ENCODE measurements around the gene ANKRD6.
"Not testable (repeated sequence)": the region's sequence is repeated elsewhere in the genome, so short reads cannot be mapped to it uniquely, and the experiment has no call there.

The ANKRD6 gene

DNA sequence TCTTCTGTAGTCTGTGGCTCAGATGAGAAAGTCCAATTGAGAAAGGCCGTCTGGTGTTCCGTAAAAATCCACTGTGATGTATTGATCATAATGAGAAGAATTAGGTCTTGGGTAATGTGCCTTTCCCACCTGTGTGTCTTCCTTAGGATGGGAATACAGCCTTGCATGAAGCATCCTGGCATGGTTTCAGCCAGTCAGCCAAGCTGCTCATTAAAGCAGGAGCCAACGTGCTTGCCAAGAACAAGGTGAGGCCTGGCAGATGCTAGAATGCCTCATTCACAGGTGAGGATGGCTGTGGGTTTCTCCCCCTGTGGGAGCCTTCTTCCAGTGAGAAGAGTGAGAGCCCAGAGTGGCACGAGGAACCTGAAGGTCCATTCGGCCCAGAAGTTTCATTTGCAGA lies 172.9 kb downstream of the ANKRD6 start:
- DNase-seq, result peak; percentile 61 to 83

GRCh38 chr6:89610149-89610642 lies 177.2 kb downstream of the ANKRD6 start:
- DNase-seq, result no peak

- no peak for DNase-seq
These were observed 178.7 kb downstream of the ANKRD6 start for GRCh38 chr6:89611666-89612065.

- no peak for DNase-seq
These were observed 179.2 kb downstream of the ANKRD6 start for GRCh38 chr6:89612121-89612520.

- no peak for DNase-seq
These were observed 180.8 kb downstream of the ANKRD6 start for GRCh38 chr6:89613790-89614189.

DNA sequence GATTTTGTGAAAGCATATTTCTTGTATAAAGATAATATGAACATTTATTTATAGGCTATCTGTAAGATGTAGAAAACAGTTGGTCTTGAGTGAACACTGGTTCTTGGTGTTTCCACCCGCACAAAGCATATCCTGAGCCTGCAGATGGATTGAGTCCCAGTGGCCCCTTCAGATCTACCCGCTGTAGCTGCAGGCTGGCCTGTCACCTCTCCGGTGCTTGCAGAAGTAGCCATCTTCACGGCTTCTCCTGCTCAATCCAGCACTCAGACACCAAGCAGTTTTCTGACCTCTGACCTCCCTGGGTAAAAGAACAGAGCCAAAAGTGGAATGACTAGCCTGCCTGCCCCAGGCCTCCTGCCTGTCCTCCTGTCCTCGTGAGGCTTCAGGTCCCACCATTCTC lies 182.9 kb downstream of the ANKRD6 start:
- DNase-seq, result no peak

GRCh38 chr6:89616531-89616930 lies 183.6 kb downstream of the ANKRD6 start:
- DNase-seq, result no peak

DNA sequence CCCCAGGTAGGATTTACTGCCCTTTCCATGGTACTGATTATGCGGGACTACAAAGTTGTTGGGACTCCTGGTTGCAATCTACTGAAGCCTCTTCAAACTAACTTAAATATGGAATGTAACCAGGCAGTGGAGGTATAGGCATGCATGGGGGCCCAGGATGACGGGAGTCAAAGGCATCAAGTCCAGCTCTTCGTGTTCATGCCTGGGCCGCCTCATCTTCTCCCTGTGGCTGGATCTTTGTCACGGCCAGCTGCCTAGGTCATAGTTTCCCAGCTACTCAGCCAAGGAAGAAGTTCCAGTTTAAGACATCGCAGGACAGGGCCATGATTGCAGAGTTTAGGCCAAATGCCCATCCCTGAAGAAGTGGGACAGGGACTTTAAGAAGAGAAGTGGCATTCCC lies 185.1 kb downstream of the ANKRD6 start:
- no peak for DNase-seq

GRCh38 chr6:89619567-89619966 lies 186.6 kb downstream of the ANKRD6 start:
- no peak for DNase-seq

GRCh38 chr6:89623749-89624148 lies 190.8 kb downstream of the ANKRD6 start:
- DNase-seq, result no peak

- peak in 1 of 2 experiments; percentile 7 for DNase-seq
These were observed 197.5 kb downstream of the ANKRD6 start for GRCh38 chr6:89630488-89630887.

- not testable (repeated sequence) for DNase-seq
These were observed 203.5 kb downstream of the ANKRD6 start for GRCh38 chr6:89636412-89636811.

DNA sequence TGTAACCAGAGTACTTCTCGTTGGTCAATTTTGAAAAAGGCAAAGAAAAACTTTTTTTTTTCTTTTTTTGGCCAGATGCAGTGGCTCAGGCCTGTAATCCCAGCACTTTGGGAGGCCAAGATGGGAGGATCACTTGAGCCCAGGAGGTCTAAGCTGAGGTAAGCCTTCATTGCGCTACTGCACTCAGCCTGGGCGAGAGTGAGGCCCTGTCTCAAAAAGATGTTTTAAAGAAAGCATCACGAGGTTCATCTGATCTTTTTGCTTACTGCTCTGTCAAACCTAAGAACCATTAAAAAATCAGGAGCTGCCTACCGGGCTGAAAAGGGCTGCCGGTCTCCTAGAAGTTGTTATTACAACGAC lies 205.0 kb downstream of the ANKRD6 start:
- DNase-seq, result no peak

DNA sequence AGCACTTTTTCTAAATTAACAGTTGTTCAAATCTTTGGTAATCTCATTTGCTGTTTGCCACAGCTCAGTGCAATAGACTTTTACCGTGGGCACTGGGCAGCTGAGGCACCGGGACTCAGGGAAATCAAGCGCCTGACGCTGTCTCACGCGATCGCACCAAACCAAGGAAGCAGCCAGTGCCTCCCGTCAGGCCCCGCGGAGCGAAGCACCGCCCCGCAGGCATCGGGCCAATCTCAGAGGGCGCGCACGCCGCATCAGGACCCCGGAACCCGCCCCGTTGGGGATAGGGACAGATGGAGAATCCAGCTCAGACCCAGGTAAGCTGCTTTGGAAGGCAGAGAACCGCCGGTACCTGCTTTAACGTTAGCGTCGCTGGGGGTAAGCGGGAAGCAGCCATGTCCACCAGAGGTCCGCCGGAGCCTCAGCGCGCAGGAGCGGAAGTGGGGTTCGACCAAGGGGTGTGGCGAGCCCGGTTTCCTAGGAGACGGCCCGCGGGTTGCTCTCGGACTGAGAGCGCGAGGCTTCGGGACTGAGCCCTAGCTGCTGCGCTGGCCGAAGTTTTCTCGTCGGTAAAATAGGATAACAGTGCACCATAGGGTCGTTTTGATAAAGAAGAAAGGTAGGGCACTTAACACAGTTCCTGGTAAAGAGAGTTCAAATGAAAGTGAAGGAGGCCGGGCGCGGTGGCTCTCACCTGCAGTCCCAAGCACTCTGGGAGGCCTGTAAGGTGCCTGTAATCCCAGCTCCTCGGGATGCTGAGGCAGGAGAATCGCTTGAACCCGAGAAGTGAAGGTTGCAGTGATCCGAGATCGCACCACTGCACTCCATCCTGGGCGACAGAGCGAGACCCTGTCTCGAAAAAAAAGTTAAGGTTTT lies 205.6 kb downstream of the ANKRD6 start, which contains the start of gene LYRM2:
LYRM2 (minus strand) TSS at position 428 of the 876 bp plus-strand sequence; CDS start at position 397, 31 bp downstream.
- peak; percentile 41 to 70 for DNase-seq

GRCh38 chr6:89640804-89641203 lies 207.9 kb downstream of the ANKRD6 start:
- DNase-seq, result no peak

GRCh38 chr6:89641581-89641980 lies 208.6 kb downstream of the ANKRD6 start:
- not testable (repeated sequence) for DNase-seq

GRCh38 chr6:89642956-89643355 lies 210.0 kb downstream of the ANKRD6 start:
- DNase-seq, result no peak

- DNase-seq, result no peak
These were observed 210.5 kb downstream of the ANKRD6 start for GRCh38 chr6:89643406-89643805.

DNA sequence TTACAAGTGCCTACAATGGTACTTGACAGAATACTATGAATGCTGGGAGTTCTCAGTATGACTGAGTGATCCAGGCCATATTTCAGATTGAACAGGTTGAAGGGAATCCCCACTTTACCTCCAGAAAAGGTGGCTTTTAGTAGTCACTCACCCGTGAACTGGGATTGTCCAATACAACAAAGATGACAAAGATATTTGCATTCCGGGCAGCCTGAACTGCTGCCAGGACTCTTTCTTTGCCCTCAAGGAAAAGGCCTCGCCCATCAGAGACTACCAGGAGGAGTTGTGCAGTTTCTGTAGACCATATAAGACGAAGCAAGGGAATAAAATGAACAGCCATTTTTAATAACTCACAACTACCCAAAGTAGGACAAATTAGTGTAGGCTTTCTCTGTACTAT lies 211.9 kb downstream of the ANKRD6 start:
- no peak for DNase-seq

DNA sequence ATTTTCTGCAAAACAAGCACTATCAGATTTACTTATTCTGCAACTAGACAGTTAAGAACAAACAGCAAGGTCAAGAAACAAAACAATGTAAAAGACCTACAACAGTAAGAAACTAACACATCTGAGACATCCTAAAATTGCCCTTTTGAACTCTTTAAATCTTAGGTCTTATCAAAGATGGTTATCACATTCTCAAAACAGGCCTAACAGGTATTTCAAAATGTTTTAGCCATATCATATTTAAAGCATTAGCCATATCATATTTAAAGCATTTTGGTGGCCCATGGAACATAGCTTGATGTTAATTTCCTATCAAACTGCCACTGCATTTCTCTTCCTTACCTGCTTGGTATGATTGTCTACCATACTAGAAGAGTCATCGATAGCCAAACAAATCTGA lies 216.7 kb downstream of the ANKRD6 start:
- no peak for DNase-seq

DNA sequence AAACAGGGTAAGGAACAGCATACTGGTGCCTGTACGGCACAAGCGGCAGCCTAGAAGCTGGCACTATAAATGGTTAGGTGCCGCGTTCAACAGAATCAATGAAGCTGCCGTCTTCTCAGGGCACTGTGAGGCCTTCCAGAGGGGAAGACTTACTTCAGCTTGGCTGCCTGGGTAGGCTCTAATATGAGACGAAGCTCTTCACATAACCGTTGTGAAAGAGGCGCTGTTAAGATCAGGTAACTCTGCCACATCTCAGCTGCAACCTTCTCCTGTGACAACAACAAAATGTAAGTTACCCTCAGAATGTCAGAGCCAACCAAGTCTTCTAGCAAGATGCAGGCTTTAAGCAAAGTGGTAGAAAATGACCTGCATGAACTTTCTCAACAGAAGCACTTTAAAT lies 217.6 kb downstream of the ANKRD6 start:
- no peak for DNase-seq

- DNase-seq, result no peak
These were observed 222.2 kb downstream of the ANKRD6 start for GRCh38 chr6:89655122-89655521.

DNA sequence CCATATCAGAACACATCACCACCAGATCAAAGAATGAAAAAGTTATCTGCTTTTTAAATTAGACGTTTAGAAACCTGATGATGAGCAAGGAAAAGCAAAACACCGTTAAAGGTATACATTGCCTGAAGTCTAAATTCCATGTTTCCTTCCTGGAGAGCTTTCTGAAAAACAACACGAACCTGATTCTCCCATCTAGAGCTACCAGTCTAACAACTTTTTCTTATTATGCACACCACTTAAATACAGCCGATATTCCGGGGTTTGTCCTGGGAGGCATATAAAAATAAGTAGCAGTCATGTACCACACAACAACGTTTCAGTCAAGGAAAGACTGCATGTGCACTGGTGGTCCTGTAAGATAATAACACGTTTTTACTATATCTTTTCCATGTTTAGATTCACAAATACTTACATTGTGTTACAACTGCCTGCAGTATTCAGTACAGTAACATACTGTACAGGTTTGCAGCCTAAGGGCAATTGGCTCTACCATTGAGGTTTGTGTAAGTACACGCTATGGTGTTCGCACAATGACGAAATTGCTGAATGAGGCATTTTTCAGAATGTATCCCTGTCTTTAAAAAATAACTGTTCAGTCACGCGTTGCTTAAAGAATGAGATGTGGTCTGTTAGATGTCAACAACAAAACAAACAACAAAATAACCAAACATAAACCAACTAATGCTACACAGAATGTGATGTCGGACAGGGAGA lies 224.7 kb downstream of the ANKRD6 start:
- DNase-seq, result no peak

- no peak for DNase-seq
These were observed 228.0 kb downstream of the ANKRD6 start for GRCh38 chr6:89660981-89661380.
